Neural cell (in vitro differentiated cells): ENCODE data around the gene MSMB.

Experiments used
- EP300 ChIP-seq: fragments of 450-650 bp; conservative IDR thresholded peaks from 2 replicates; pipeline ENCODE4 v1.6.1; 2014; ENCODE audit warnings: antibody characterized with exemption, mild to moderate bottlenecking, moderate library complexity; ENCODE audit not compliant: poor library complexity, severe bottlenecking
- EZH2 ChIP-seq: fragments of 200-600, 300-800 bp; shearing (Covaris generic), sonication (generic); IDR thresholded peaks from 2 replicates; pipeline ENCODE4 v1.6.1; 2014; ENCODE audit warnings: antibody characterized with exemption, low read length, borderline replicate concordance, mild to moderate bottlenecking; ENCODE audit not compliant: insufficient read depth, poor library complexity, severe bottlenecking
- RAD21 ChIP-seq: fragments of 450-650 bp; conservative IDR thresholded peaks from 2 replicates; pipeline ENCODE4 v1.6.1; 2014; ENCODE audit warnings: antibody characterized with exemption, mild to moderate bottlenecking, moderate library complexity
- TAF1 ChIP-seq: IDR thresholded peaks from 2 replicates; pipeline ENCODE4 v1.6.1; 2012; ENCODE audit warnings: low read depth
- TF ChIP-seq, protein P1 (sequence below): fragments of 450-650 bp; IDR thresholded peaks from 2 replicates; pipeline ENCODE4 v1.5.1; 2014; ENCODE audit warnings: antibody characterized with exemption, mild to moderate bottlenecking, moderate library complexity; ENCODE audit not compliant: poor library complexity, severe bottlenecking
- TF ChIP-seq, protein P2 (sequence below): IDR thresholded peaks from 2 replicates; pipeline ENCODE4 v1.6.1; 2012; ENCODE audit warnings: borderline replicate concordance

GRCh38 chr10:46050941-46051623 lies 5.0 kb upstream of the MSMB start:
- TF ChIP-seq, protein P1, sequence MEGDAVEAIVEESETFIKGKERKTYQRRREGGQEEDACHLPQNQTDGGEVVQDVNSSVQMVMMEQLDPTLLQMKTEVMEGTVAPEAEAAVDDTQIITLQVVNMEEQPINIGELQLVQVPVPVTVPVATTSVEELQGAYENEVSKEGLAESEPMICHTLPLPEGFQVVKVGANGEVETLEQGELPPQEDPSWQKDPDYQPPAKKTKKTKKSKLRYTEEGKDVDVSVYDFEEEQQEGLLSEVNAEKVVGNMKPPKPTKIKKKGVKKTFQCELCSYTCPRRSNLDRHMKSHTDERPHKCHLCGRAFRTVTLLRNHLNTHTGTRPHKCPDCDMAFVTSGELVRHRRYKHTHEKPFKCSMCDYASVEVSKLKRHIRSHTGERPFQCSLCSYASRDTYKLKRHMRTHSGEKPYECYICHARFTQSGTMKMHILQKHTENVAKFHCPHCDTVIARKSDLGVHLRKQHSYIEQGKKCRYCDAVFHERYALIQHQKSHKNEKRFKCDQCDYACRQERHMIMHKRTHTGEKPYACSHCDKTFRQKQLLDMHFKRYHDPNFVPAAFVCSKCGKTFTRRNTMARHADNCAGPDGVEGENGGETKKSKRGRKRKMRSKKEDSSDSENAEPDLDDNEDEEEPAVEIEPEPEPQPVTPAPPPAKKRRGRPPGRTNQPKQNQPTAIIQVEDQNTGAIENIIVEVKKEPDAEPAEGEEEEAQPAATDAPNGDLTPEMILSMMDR: no peak
- TF ChIP-seq RAD21: no peak
- TF ChIP-seq, protein P2, sequence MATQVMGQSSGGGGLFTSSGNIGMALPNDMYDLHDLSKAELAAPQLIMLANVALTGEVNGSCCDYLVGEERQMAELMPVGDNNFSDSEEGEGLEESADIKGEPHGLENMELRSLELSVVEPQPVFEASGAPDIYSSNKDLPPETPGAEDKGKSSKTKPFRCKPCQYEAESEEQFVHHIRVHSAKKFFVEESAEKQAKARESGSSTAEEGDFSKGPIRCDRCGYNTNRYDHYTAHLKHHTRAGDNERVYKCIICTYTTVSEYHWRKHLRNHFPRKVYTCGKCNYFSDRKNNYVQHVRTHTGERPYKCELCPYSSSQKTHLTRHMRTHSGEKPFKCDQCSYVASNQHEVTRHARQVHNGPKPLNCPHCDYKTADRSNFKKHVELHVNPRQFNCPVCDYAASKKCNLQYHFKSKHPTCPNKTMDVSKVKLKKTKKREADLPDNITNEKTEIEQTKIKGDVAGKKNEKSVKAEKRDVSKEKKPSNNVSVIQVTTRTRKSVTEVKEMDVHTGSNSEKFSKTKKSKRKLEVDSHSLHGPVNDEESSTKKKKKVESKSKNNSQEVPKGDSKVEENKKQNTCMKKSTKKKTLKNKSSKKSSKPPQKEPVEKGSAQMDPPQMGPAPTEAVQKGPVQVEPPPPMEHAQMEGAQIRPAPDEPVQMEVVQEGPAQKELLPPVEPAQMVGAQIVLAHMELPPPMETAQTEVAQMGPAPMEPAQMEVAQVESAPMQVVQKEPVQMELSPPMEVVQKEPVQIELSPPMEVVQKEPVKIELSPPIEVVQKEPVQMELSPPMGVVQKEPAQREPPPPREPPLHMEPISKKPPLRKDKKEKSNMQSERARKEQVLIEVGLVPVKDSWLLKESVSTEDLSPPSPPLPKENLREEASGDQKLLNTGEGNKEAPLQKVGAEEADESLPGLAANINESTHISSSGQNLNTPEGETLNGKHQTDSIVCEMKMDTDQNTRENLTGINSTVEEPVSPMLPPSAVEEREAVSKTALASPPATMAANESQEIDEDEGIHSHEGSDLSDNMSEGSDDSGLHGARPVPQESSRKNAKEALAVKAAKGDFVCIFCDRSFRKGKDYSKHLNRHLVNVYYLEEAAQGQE: no peak
- TF ChIP-seq EP300: no peak
- no peak for TF ChIP-seq TAF1
- TF ChIP-seq EZH2: no peak
